NCI-H2196 treated with DMSO at 0.1 percent for 48 hours (cell line): Measurements from ENCODE around the gene ABCB10.
"Not testable (repeated sequence)": the region's sequence is repeated elsewhere in the genome, so short reads cannot be mapped to it uniquely, and the experiment has no call there.

Experiments
- DNase-seq: peaks from one replicate; lab custom pipeline; 2025; ENCODE audit not compliant: unreplicated experiment; lab: John Stamatoyannopoulos, UW

Gene ABCB10

DNA sequence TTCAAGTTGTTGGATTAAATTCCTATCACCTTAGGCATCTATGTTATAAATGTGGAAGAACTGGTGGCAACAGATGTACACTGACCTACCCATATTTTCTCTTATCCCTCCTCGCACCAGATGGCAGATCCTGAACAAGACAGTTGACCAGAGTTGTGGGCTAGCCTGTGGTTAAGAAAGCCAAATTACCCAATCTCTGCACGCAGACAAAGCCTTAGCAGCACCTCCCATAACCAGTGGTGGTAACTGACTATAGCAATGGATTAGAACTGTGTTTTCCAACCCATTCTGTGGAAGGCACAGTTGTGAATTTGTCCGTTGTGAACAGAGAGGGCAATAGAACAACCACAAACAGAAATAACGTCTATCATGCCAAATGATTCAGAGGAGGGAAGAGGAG is 20.6 kb downstream of the ABCB10 start:
- no peak for DNase-seq

DNA sequence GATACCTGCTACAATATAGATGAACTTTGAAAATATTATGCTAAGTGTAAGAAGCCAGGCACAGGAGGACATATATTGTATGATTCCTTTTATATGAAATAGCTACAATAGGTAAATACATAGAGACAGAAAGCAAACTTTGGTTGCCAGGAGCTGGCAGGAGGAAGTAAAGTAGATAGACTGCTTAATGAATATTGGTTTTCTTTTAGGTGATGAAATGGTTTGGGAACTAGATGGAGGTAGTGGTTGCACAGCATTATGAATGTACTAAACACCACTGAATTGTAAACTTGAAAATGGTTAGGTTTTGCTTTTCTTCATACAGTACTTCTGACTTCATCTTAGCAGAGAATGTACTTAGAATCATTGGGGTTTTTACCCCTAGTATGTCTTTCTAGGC is 21.5 kb downstream of the ABCB10 start:
- no peak for DNase-seq

DNA sequence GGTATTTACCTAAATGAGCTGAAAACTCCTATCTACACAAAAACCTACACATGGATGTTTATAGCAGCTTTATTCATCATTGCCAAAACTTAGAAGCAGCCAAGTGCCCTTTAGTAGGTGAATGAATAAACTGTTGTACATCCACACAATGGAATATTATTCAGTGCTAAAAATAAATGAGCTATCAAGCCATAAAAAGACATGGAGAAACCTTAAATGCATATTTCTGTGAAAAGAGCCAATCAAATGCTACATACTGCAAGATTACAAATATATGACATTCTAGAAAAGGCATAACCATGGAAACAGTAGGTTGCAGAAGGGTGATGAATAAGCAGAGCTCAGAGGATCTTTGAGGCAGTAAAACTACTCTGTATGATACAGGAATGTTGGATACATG is 23.3 kb downstream of the ABCB10 start:
- no peak for DNase-seq

GRCh38 chr1:229531326-229531725 is 27.2 kb downstream of the ABCB10 start:
- DNase-seq: no peak

DNA sequence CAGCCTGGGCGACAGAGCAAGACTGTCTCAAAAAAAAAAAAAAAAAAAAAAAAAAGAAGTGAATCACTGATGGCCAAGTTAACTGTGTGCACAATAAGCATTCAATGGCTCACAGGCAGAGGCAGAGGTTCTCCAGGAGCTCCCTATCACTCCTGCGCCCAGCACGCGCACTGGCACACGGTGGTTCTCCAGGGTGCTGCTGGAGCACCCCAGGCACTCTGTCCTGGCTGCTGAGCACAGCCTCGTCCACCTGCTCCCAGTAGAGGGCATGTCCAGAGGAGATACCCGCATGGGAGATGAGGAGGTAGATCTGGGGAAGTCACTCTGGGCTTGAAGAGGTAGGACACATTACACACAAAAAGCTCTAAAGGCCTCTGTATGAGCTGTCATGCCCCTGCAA is 28.9 kb downstream of the ABCB10 start:
- DNase-seq: no peak

DNA sequence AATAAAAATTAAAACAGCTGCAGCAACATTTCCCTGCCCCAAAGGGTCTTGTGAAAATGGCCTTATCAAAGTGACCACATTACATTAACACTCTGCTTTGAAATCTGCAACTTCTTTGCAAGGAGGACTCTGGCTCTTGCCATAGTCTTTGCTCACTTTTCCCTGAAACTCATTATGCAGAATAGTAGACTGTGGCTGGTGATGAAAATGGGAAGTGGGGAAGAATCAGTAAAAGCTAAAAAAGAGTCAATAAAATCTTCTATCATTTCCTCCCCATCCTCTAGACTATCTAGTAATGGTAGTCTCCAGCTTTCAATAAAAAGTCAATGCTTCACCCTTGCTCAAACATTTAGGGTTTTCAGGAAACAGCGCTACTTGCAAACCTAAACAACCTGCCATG is 31.8 kb downstream of the ABCB10 start:
- DNase-seq: no peak

- no peak for DNase-seq
These were observed 35.5 kb downstream of the ABCB10 start for GRCh38 chr1:229523052-229523451.

DNA sequence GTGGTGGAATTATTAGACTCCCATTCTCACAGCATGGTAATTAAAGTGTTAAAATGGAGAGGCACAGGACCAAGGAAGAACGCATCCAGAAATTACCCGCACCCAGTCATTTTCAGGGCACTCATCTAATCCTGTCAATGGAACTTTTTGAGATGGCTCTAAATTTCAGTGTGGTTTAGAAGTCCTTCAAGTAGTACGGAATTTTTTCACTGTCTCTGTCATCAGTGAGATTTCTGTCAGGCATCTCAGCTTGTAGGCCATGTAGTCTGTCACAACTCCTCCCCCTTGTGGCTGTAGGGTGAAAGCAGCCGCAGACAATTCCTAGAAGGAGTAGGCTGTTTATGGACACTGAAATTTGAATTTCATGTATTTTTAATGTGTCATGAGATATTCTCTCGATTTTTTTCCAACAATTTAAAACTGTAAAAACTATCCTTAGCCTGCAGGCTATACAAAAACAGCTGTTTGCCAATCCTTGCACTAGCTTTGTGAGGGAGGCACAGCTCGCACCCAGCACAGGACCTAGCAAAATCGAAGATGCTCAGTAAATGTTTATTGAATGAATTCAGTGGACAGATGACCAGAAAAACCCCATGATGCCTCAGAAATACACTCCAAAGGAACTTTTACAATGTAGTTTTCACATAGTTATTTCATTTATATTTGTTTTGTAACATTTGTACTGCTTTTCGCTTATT is 43.8 kb downstream of the ABCB10 start:
- DNase-seq: peak; percentile 52

- not testable (repeated sequence) for DNase-seq
These were observed 46.9 kb downstream of the ABCB10 start for GRCh38 chr1:229511625-229512024.

GRCh38 chr1:229511201-229511600 is 47.3 kb downstream of the ABCB10 start:
- not testable (repeated sequence) for DNase-seq

DNA sequence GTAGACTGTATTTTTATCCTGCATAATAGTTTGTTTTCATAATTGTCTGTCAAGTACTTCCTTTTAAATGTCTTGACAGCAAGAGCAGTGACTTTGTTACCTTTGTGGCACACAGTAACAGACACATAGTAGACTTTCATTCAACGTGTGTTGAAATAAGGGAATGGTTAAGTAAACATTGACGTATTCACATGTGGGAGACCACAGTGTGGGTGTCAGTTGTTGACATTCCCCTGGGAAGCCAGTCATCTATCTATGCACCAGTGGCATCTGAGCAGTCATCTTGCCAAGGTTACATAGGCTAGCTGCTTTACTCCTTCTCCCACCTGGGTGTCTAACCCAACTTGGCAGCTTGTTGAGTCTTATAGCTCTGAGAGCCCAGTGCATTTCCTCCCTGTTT is 48.9 kb downstream of the ABCB10 start:
- DNase-seq: no peak

- DNase-seq: no peak
These were observed 49.6 kb downstream of the ABCB10 start for GRCh38 chr1:229508823-229509337.

- peak; percentile 93 for DNase-seq
These were observed 50.3 kb downstream of the ABCB10 start, which contains the start of gene NUP133 for GRCh38 chr1:229507951-229508822. TSS of gene NUP133 (minus strand) at chr1:229508341. CDS start at chr1:229508249, 92 bp downstream.

- no peak for DNase-seq
These were observed 51.0 kb downstream of the ABCB10 start for GRCh38 chr1:229507502-229507901.

- no peak for DNase-seq
These were observed 51.9 kb downstream of the ABCB10 start for GRCh38 chr1:229506633-229507032.

DNA sequence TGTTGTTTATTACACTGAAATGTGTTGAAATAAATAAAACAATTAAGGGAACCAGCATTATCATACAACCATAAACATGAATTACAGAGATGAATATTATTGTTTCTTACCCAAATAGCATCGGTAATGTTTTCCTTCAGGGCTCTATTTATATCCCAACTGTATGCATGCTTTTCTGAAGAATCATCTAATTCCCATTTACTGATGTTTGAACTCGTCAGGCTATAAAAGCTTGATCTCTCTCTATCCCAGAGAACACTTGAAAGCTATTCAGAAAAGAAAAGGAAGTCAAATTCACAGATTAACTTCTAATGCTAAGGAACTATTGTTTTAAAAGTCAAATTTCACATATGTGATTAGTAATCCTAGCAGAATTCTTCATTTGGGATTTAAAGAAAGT is 62.7 kb downstream of the ABCB10 start:
- DNase-seq: no peak

GRCh38 chr1:229487181-229487580 is 71.3 kb downstream of the ABCB10 start:
- DNase-seq: no peak

DNA sequence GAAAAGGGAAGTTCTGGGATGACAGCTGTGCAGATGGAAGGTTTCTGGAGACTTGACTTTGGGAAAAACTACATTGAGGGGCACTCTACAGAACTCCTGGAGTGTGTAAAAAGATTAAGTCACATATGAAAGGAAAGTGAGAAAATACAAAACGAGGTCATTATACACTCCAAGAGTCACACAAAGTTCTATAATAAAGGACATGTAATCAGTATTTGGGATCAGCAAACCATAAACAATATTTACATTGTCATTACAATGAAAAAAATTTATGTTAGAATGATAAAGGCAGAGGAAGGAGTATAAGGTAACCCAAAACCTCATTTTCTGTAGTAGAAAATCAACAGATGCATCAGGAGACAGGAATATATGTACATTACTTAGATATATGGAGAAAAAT is 73.2 kb downstream of the ABCB10 start:
- no peak for DNase-seq

DNA sequence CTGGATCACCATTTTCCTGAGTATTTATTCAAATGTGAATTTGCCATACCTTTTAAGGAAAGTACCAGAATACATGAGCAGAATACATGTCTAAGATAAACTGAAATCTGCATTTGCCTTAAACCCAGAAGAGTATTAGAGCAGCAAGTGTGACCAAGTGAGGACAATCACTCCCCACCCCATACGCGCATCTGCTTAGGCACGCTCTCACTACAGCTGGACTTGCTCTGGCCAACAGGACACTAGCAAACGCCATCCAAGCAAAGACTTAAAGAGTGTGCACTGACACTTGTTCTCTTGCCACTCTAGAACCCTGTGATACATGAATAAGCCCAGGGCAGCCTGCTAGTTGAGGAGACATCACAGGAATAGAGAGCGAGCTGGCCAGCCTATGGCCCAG is 76.0 kb downstream of the ABCB10 start:
- no peak for DNase-seq

DNA sequence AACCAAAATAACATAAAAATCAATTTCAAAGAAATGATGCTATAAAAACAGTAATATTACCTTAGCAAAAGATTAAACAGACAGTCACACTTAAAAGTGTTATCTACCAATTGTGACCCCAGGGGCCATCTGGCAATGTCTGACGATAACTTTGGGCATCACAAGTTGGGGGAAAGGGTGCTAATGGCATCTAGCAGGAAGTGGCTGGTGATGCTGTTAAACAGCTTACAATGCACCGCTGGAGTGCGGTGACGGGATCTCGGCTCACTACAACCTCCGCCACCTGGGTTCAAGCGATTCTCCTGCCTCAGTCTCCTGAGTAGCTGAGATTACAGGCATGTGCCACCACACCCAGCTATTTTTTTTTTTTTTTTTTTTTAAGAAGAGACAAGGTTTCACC is 78.0 kb downstream of the ABCB10 start:
- DNase-seq: no peak

DNA sequence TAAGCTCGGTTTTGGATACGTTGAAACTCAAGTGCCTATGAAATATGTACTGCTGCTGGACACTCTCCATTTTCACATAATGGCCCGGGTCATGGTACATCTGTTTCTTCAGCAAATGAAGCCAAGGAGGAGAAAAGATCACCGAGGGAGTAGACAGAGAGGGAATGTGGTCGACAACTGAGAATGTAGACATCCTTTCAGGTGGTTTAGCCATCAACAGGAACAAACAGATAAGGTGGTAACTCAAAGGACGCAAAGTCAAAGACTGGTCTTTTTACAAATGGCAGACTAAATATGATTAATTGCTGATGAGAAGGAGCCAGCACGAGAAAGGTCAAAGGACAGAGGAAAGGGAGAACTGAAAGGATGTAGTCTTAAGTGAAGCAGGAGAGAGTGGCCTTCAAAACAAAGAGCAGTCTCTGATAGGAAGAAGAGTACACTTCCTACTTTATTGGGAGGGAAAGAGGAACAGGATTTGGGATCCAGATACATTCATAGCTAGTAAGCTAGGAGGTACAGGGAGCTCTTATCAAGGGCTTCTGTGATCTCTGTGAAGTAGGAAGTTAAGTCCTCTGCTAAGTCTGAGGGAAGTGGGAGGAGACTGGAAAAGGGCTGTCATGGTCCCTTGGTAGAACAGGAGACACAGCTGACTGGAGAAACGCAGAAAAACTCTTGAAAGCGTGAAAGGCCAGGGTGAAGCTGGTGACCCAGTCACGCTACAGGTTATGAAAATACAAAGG is 78.7 kb downstream of the ABCB10 start:
- no peak for DNase-seq
